ENCODE data around the gene MVK. TPM values are rescaled to one million over a fixed set of nuclear protein-coding genes. Genes with fewer than 3 reads are reported as not detected.

MVK gene
- total and polyA plus RNA-seq, 2 donors (not counting 1 experiment from before 2014, with no cell fraction given), result 18.8 to 22.1 TPM

DNA sequence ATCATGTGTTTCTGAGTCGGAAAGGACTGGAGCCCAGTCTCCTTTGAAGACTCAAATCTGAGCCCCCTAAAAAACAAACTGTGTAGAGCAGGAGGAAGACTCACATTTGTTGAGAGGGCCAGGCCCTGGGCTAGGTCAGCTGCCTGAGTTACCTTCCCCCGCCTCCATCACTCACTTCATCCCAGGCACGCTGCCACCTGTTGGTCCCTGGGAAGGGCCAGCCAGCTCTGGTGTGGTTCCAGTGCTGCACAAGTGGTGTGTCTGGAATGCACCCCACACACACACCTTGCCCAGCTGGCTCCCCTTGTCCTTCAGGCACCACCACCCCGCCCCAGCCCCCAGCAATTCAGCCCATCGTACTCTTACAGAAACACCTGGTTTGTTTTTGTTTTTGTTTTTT is 9.0 kb downstream of the MVK start:
- no peak overlapping the region for H2AFZ ChIP-seq (ENCODE audit: low read length)
- H3K36me3 ChIP-seq (ENCODE audit: control insufficient read depth, insufficient read depth, low read length), result peaks cover 11% of the 10 kb centered on the region
- DNase-seq (ENCODE audit: low read depth in 2 of 2), result no peak
- H3K9me3 ChIP-seq (ENCODE audit: control insufficient read depth, insufficient read depth, low read depth, low read length), result no peaks in the 10 kb centered on the region
- no peaks in the 10 kb centered on the region for H4K20me1 ChIP-seq (ENCODE audit: control insufficient read depth, extremely low read depth, insufficient read depth, low read length)
- no peak overlapping the region for H3K27ac ChIP-seq (ENCODE audit: insufficient read depth, low read length)
- no peaks in the 10 kb centered on the region for H3K27me3 ChIP-seq (ENCODE audit: control insufficient read depth, insufficient read depth, low read length)
- no peaks in the 10 kb centered on the region for H3K79me2 ChIP-seq (ENCODE audit: control insufficient read depth, insufficient read depth, low read length)
- H3K4me1 ChIP-seq (ENCODE audit: control insufficient read depth, extremely low read depth, insufficient read depth, low read length), result no peaks in the 10 kb centered on the region
- H3K4me3 ChIP-seq (replicated peaks in 1 of 4; ENCODE audit: control extremely low read depth in 1 of 4, insufficient read depth in 1 of 4, low read depth in 3 of 4, low read length in 4 of 4), result no peak overlapping the region
- H3K4me2 ChIP-seq (ENCODE audit: extremely low read depth, insufficient read depth, low read length), result no peak overlapping the region
- no peak for TF ChIP-seq EZH2 (IDR thresholded peaks at IDR 0.05; ENCODE audit: low read length, missing control alignments)
- TF ChIP-seq, protein P1, sequence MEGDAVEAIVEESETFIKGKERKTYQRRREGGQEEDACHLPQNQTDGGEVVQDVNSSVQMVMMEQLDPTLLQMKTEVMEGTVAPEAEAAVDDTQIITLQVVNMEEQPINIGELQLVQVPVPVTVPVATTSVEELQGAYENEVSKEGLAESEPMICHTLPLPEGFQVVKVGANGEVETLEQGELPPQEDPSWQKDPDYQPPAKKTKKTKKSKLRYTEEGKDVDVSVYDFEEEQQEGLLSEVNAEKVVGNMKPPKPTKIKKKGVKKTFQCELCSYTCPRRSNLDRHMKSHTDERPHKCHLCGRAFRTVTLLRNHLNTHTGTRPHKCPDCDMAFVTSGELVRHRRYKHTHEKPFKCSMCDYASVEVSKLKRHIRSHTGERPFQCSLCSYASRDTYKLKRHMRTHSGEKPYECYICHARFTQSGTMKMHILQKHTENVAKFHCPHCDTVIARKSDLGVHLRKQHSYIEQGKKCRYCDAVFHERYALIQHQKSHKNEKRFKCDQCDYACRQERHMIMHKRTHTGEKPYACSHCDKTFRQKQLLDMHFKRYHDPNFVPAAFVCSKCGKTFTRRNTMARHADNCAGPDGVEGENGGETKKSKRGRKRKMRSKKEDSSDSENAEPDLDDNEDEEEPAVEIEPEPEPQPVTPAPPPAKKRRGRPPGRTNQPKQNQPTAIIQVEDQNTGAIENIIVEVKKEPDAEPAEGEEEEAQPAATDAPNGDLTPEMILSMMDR (conservative IDR thresholded peaks at IDR 0.05 in 1 of 2, IDR thresholded peaks at IDR 0.05 in 1 of 2; ENCODE audit: low read depth in 1 of 2, low read length in 2 of 2), result no peak
- H3K9ac ChIP-seq (ENCODE audit: insufficient read depth, low read length), result no peak overlapping the region

DNA sequence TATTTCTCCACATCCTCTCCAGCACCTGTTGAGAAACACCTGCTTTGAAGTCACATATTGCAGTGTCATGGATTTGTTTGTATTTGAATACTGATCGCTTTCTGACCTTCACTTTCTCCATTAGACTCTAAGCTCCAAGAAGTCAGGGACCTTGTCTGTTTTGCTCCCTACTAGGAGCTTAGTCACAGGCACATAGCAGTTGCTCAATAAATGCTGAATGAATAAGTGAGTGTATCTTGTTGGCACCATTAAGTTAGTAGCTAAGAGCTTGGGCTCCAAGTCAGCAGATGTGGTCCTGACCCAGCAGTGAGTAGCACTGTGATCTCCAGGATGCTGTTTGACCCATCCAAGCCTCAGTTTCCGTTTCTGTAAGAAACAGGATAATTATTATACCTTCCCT is 10.1 kb downstream of the MVK start:
- no peaks in the 10 kb centered on the region for H4K20me1 ChIP-seq (ENCODE audit: control insufficient read depth, extremely low read depth, insufficient read depth, low read length)
- DNase-seq (ENCODE audit: low read depth in 2 of 2), result no peak
- peaks cover 8% of the 10 kb centered on the region for H3K36me3 ChIP-seq (ENCODE audit: control insufficient read depth, insufficient read depth, low read length)
- H3K4me3 ChIP-seq (replicated peaks in 1 of 4; ENCODE audit: control extremely low read depth in 1 of 4, insufficient read depth in 1 of 4, low read depth in 3 of 4, low read length in 4 of 4), result no peak overlapping the region
- no peak overlapping the region for H3K27ac ChIP-seq (ENCODE audit: insufficient read depth, low read length)
- H3K27me3 ChIP-seq (ENCODE audit: control insufficient read depth, insufficient read depth, low read length), result no peaks in the 10 kb centered on the region
- no peaks in the 10 kb centered on the region for H3K4me1 ChIP-seq (ENCODE audit: control insufficient read depth, extremely low read depth, insufficient read depth, low read length)
- H3K9me3 ChIP-seq (ENCODE audit: control insufficient read depth, insufficient read depth, low read depth, low read length), result no peaks in the 10 kb centered on the region
- no peak overlapping the region for H3K9ac ChIP-seq (ENCODE audit: insufficient read depth, low read length)
- no peak overlapping the region for H3K4me2 ChIP-seq (ENCODE audit: extremely low read depth, insufficient read depth, low read length)
- no peaks in the 10 kb centered on the region for H3K79me2 ChIP-seq (ENCODE audit: control insufficient read depth, insufficient read depth, low read length)
- TF ChIP-seq, protein P1 (conservative IDR thresholded peaks at IDR 0.05 in 1 of 2, IDR thresholded peaks at IDR 0.05 in 1 of 2; ENCODE audit: low read depth in 1 of 2, low read length in 2 of 2), result no peak
- no peak for TF ChIP-seq EZH2 (IDR thresholded peaks at IDR 0.05; ENCODE audit: low read length, missing control alignments)
- H2AFZ ChIP-seq (ENCODE audit: low read length), result no peak overlapping the region

DNA sequence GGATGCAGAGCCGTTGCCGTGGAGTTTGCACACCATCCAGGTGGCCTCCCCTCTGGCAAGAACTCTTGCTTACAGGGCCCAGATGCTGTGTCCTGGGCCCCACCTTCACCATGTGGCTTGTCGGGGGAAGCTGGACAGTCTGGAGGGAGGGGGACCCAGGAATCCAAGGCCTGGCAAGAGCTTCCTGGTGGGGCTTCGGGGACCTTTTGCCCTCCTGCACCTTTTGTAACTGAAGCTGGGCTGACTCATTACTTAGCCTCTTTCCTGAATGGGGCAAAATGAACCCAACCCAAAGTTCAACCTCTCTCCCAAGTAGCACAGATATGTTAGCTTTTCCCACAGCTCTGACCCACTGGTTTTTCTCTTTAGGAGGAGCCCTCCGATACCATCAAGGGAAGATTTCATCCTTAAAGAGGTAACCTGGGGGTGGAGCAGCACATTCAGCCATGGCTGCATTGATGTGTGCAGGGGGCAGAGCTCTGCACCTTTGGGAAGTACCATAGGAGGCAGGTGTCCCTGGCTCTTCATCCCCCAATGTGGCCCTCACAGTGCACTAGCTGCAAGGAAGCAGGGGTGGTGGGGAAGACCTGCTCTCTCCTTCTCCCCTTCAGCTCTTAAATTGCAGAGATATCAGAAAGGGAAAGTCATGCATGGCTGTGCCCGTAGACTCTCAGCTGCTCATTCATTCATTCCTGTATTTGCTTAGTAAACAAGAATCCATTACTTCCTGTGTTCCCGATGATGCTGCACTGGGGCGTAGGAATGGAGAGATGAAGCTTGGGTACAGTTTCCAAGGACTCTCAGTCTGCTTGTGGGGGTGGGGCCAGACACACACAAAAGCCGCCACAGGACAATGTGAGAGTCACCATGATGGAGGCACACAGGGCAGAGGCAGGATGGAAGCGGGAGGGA is 13.0 kb downstream of the MVK start:
- Histone ChIP-seq H3K4me3 (replicated peaks in 1 of 4; ENCODE audit: control extremely low read depth in 1 of 4, insufficient read depth in 1 of 4, low read depth in 3 of 4, low read length in 4 of 4) (no peak overlapping the region), H3K27ac (ENCODE audit: insufficient read depth, low read length) (no peak overlapping the region), H3K79me2 (ENCODE audit: control insufficient read depth, insufficient read depth, low read length) (no peaks in the 10 kb centered on the region), H3K9ac (ENCODE audit: insufficient read depth, low read length) (no peak overlapping the region), H4K20me1 (ENCODE audit: control insufficient read depth, extremely low read depth, insufficient read depth, low read length) (no peaks in the 10 kb centered on the region), H3K9me3 (ENCODE audit: control insufficient read depth, insufficient read depth, low read depth, low read length) (no peaks in the 10 kb centered on the region), H3K27me3 (ENCODE audit: control insufficient read depth, insufficient read depth, low read length) (no peaks in the 10 kb centered on the region), H3K4me2 (ENCODE audit: extremely low read depth, insufficient read depth, low read length) (no peak overlapping the region), H3K36me3 (ENCODE audit: control insufficient read depth, insufficient read depth, low read length) (peaks cover 1% of the 10 kb centered on the region), H2AFZ (ENCODE audit: low read length) (no peak overlapping the region), H3K4me1 (ENCODE audit: control insufficient read depth, extremely low read depth, insufficient read depth, low read length) (no peaks in the 10 kb centered on the region)
- DNase-seq (ENCODE audit: low read depth in 2 of 2), result no peak
- TF ChIP-seq EZH2 (IDR thresholded peaks at IDR 0.05; ENCODE audit: low read length, missing control alignments), result no peak
- TF ChIP-seq, protein P1 (conservative IDR thresholded peaks at IDR 0.05 in 1 of 2, IDR thresholded peaks at IDR 0.05 in 1 of 2; ENCODE audit: low read depth in 1 of 2, low read length in 2 of 2), result no peak

Data from fibroblast of lung (primary cell).